Neural cell (in vitro differentiated cells): Measurements from ENCODE around the gene DEPDC5. TPM values are rescaled to one million over a fixed set of nuclear protein-coding genes. Genes with fewer than 3 reads are reported as not detected.

ENCODE experiments used
- H2AFZ ChIP-seq: fragments of 200-600, 300-800 bp; sonication (generic), shearing (Covaris generic); 2 replicates; pipeline ENCODE4 v1.6.0; 2014; ENCODE audit warnings: low read depth, mild to moderate bottlenecking, antibody characterized with exemption, low read length, moderate library complexity
- H3F3A ChIP-seq: fragments of 200-600 bp; shearing (Covaris generic); 2 replicates; pipeline ENCODE4 v1.6.1; 2016; ENCODE audit warnings: mild to moderate bottlenecking, moderate library complexity, mixed read lengths, antibody characterized with exemption, low read length; ENCODE audit not compliant: insufficient read depth, poor library complexity, severe bottlenecking
- H3K27ac ChIP-seq: fragments of 200-600, 300-800 bp; sonication (generic), shearing (Covaris generic); 2 replicates; pipeline ENCODE4 v1.5.1; 2014; ENCODE audit warnings: mild to moderate bottlenecking, low read length, moderate library complexity
- H3K27me3 ChIP-seq: fragments of 300-800, 200-600 bp; sonication (generic), shearing (Covaris generic); 2 replicates; pipeline ENCODE4 v1.6.0; 2014; ENCODE audit warnings: mild to moderate bottlenecking, low read depth, low read length, moderate library complexity; ENCODE audit not compliant: insufficient read depth
- H3K36me3 ChIP-seq: fragments of 300-800, 200-600 bp; sonication (generic), shearing (Covaris generic); 2 replicates; pipeline ENCODE4 v1.5.1; 2014; ENCODE audit warnings: mild to moderate bottlenecking, antibody characterized with exemption, low read length, moderate library complexity; ENCODE audit not compliant: insufficient read depth
- H3K4me2 ChIP-seq: fragments of 300-800, 200-600 bp; sonication (generic), shearing (Covaris generic); 2 replicates; pipeline ENCODE4 v1.6.0; 2014; ENCODE audit warnings: mild to moderate bottlenecking, low read length
- H3K4me3 ChIP-seq: fragments of 300-800, 200-600 bp; sonication (generic), shearing (Covaris generic); 2 replicates; pipeline ENCODE4 v1.5.1; 2014; ENCODE audit warnings: mild to moderate bottlenecking, low read length, moderate library complexity
- H3K79me2 ChIP-seq: fragments of 200-600 bp; shearing (Covaris generic); replicated peaks from 2 replicates; pipeline ENCODE4 v1.6.0; 2014; ENCODE audit warnings: mild to moderate bottlenecking, low read length, moderate library complexity; ENCODE audit not compliant: insufficient read depth
- H3K9ac ChIP-seq: fragments of 300-800, 200-600 bp; sonication (generic), shearing (Covaris generic); 2 replicates; pipeline ENCODE4 v1.6.1; 2016; ENCODE audit warnings: mild to moderate bottlenecking, low read length, mixed read lengths
- H3K9me2 ChIP-seq: fragments of 200-600 bp; shearing (Covaris generic); 2 replicates; pipeline ENCODE4 v1.6.1; 2016; ENCODE audit warnings: mild to moderate bottlenecking, low read length, mixed read lengths; ENCODE audit not compliant: insufficient read depth
- H3K9me3 ChIP-seq: fragments of 200-600, 300-800 bp; sonication (generic), shearing (Covaris generic); 2 replicates; pipeline ENCODE4 v1.6.1; 2016; ENCODE audit warnings: mild to moderate bottlenecking, mixed run types, low read length, moderate library complexity, mixed read lengths
- H4K20me1 ChIP-seq: fragments of 200-600 bp; shearing (Covaris generic); 2 replicates; pipeline ENCODE4 v1.6.1; 2016; ENCODE audit warnings: mild to moderate bottlenecking, mixed run types; ENCODE audit not compliant: insufficient read depth
- EP300 ChIP-seq: fragments of 450-650 bp; conservative IDR thresholded peaks from 2 replicates; pipeline ENCODE4 v1.6.1; 2014; ENCODE audit warnings: antibody characterized with exemption, mild to moderate bottlenecking, moderate library complexity; ENCODE audit not compliant: poor library complexity, severe bottlenecking
- EZH2 ChIP-seq: fragments of 200-600, 300-800 bp; shearing (Covaris generic), sonication (generic); IDR thresholded peaks from 2 replicates; pipeline ENCODE4 v1.6.1; 2014; ENCODE audit warnings: antibody characterized with exemption, low read length, borderline replicate concordance, mild to moderate bottlenecking; ENCODE audit not compliant: insufficient read depth, poor library complexity, severe bottlenecking
- MXI1 ChIP-seq: fragments of 450-650 bp; conservative IDR thresholded peaks from 2 replicates; pipeline ENCODE4 v1.6.1; 2014; ENCODE audit warnings: antibody characterized with exemption, mild to moderate bottlenecking; ENCODE audit not compliant: poor library complexity, severe bottlenecking
- POLR2AphosphoS5 ChIP-seq: IDR thresholded peaks from 2 replicates; pipeline ENCODE4 v1.6.1; 2012
- RAD21 ChIP-seq: fragments of 450-650 bp; conservative IDR thresholded peaks from 2 replicates; pipeline ENCODE4 v1.6.1; 2014; ENCODE audit warnings: antibody characterized with exemption, mild to moderate bottlenecking, moderate library complexity
- SMC3 ChIP-seq: fragments of 450-650 bp; conservative IDR thresholded peaks from 2 replicates; pipeline ENCODE4 v1.6.1; 2014; ENCODE audit warnings: antibody characterized with exemption, mild to moderate bottlenecking, moderate library complexity; ENCODE audit not compliant: poor library complexity
- TAF1 ChIP-seq: IDR thresholded peaks from 2 replicates; pipeline ENCODE4 v1.6.1; 2012; ENCODE audit warnings: low read depth
- polyA plus RNA-seq: library from polyadenylated mRNA; depleted of rRNA; stranded (reverse); fragments of >200 nt; gene quantifications from 2 replicates; pipeline ENCODE4 v1.2.3, GENCODE V29; 2014
- TF ChIP-seq, protein P1 (sequence below): fragments of 450-650 bp; IDR thresholded peaks from 2 replicates; pipeline ENCODE4 v1.5.1; 2014; ENCODE audit warnings: antibody characterized with exemption, mild to moderate bottlenecking, moderate library complexity; ENCODE audit not compliant: poor library complexity, severe bottlenecking
- TF ChIP-seq, protein P2 (sequence below): IDR thresholded peaks from 2 replicates; pipeline ENCODE4 v1.6.1; 2012; ENCODE audit warnings: borderline replicate concordance

Gene DEPDC5
- polyA plus RNA-seq, 1 donor from 2014 or later = 11.3 TPM

DNA sequence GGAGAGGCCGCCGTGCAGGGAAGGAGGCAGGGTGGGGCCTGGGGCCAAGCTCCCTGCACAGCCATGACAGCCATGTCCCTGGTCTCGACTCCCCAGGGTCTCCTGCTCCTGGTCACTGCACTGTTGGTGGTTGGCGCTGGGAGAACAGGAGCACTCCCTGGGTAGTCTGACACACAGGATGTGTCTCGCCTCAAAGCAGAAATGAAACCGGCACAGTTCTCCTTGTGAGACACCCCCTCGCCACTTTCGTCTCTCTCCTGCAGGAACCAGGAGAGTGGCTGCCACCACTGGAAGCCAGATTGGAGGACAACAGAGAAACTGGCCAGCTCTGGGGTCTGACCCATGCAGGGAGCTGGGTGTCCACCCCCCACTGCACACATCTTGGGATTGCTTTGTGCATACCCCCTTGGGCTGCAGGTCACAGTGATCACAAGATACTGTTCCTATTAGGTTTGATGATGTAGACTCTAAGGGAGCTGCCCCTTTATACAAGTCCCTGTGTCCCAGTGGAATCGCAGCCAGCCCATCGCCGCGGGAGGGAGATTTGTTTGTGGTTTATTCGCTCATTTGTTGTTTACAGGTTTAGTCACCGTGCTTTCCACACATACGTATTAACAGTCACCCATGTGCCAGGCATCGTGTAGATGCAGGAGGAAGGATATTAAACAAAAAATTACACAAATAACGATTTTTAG lies 163.6 kb downstream of the DEPDC5 start:
- no peak overlapping the region for H3K27ac ChIP-seq
- no peaks in the 10 kb centered on the region for H4K20me1 ChIP-seq
- H3K27me3 ChIP-seq = no peaks in the 10 kb centered on the region
- no peaks in the 10 kb centered on the region for H3F3A ChIP-seq
- H3K9ac ChIP-seq = no peak overlapping the region
- no peak overlapping the region for H3K4me3 ChIP-seq
- H3K79me2 ChIP-seq = no peaks in the 10 kb centered on the region
- no peaks in the 10 kb centered on the region for H3K36me3 ChIP-seq
- no peak overlapping the region for H3K4me2 ChIP-seq
- H3K9me2 ChIP-seq = no peaks in the 10 kb centered on the region
- no peaks in the 10 kb centered on the region for H3K9me3 ChIP-seq
- no peak for TF ChIP-seq EZH2
- TF ChIP-seq, protein P1, sequence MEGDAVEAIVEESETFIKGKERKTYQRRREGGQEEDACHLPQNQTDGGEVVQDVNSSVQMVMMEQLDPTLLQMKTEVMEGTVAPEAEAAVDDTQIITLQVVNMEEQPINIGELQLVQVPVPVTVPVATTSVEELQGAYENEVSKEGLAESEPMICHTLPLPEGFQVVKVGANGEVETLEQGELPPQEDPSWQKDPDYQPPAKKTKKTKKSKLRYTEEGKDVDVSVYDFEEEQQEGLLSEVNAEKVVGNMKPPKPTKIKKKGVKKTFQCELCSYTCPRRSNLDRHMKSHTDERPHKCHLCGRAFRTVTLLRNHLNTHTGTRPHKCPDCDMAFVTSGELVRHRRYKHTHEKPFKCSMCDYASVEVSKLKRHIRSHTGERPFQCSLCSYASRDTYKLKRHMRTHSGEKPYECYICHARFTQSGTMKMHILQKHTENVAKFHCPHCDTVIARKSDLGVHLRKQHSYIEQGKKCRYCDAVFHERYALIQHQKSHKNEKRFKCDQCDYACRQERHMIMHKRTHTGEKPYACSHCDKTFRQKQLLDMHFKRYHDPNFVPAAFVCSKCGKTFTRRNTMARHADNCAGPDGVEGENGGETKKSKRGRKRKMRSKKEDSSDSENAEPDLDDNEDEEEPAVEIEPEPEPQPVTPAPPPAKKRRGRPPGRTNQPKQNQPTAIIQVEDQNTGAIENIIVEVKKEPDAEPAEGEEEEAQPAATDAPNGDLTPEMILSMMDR = no peak
- no peak overlapping the region for H2AFZ ChIP-seq

DNA sequence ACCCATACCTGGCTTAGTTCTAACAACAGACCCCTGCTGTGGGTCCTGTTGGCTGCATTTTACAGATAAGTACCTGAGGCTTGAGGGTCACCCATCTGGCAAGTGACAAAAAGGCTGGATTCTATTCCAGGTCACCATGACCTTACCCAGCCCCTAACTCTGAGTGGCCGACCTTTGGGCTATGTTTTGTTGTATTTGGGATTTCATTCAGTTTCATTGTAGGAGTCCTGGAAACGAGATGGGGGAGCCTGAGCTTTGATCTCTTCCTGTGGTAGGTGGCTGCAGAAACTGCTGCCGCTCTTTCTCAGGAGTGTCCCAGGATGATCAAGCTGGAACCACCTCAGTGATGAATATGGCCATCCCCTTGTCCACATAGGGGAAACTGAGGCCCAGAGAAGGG lies 165.9 kb downstream of the DEPDC5 start:
- Histone ChIP-seq H2AFZ (no peak overlapping the region), H3K36me3 (no peaks in the 10 kb centered on the region), H3K27me3 (no peaks in the 10 kb centered on the region), H3F3A (no peaks in the 10 kb centered on the region), H3K9ac (no peak overlapping the region), H3K79me2 (no peaks in the 10 kb centered on the region), H3K27ac (no peak overlapping the region), H4K20me1 (no peaks in the 10 kb centered on the region), H3K9me2 (no peaks in the 10 kb centered on the region), H3K4me3 (no peak overlapping the region), H3K4me2 (no peak overlapping the region), H3K9me3 (no peaks in the 10 kb centered on the region)
- TF ChIP-seq, protein P1 = no peak
- no peak for TF ChIP-seq POLR2AphosphoS5
- TF ChIP-seq TAF1 = no peak
- TF ChIP-seq, protein P2, sequence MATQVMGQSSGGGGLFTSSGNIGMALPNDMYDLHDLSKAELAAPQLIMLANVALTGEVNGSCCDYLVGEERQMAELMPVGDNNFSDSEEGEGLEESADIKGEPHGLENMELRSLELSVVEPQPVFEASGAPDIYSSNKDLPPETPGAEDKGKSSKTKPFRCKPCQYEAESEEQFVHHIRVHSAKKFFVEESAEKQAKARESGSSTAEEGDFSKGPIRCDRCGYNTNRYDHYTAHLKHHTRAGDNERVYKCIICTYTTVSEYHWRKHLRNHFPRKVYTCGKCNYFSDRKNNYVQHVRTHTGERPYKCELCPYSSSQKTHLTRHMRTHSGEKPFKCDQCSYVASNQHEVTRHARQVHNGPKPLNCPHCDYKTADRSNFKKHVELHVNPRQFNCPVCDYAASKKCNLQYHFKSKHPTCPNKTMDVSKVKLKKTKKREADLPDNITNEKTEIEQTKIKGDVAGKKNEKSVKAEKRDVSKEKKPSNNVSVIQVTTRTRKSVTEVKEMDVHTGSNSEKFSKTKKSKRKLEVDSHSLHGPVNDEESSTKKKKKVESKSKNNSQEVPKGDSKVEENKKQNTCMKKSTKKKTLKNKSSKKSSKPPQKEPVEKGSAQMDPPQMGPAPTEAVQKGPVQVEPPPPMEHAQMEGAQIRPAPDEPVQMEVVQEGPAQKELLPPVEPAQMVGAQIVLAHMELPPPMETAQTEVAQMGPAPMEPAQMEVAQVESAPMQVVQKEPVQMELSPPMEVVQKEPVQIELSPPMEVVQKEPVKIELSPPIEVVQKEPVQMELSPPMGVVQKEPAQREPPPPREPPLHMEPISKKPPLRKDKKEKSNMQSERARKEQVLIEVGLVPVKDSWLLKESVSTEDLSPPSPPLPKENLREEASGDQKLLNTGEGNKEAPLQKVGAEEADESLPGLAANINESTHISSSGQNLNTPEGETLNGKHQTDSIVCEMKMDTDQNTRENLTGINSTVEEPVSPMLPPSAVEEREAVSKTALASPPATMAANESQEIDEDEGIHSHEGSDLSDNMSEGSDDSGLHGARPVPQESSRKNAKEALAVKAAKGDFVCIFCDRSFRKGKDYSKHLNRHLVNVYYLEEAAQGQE = no peak
- TF ChIP-seq MXI1 = no peak
- TF ChIP-seq EZH2 = no peak
- TF ChIP-seq SMC3 = no peak
- TF ChIP-seq RAD21 = no peak
- TF ChIP-seq EP300 = no peak
